ENCODE data around the gene FXYD2.

- no peak for TF ChIP-seq POLR2A (IDR thresholded peaks at IDR 0.05)
- TF ChIP-seq, protein P1, sequence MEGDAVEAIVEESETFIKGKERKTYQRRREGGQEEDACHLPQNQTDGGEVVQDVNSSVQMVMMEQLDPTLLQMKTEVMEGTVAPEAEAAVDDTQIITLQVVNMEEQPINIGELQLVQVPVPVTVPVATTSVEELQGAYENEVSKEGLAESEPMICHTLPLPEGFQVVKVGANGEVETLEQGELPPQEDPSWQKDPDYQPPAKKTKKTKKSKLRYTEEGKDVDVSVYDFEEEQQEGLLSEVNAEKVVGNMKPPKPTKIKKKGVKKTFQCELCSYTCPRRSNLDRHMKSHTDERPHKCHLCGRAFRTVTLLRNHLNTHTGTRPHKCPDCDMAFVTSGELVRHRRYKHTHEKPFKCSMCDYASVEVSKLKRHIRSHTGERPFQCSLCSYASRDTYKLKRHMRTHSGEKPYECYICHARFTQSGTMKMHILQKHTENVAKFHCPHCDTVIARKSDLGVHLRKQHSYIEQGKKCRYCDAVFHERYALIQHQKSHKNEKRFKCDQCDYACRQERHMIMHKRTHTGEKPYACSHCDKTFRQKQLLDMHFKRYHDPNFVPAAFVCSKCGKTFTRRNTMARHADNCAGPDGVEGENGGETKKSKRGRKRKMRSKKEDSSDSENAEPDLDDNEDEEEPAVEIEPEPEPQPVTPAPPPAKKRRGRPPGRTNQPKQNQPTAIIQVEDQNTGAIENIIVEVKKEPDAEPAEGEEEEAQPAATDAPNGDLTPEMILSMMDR (IDR thresholded peaks at IDR 0.05) = no peak
These were observed 8.3 kb downstream of the FXYD2 start for GRCh38 chr11:117816151-117816741.

Data from right lobe of liver (tissue), 4 donors.